Measurements from ENCODE around the gene UST. TPM values are rescaled to one million over a fixed set of nuclear protein-coding genes. Genes with fewer than 3 reads are reported as not detected.

The UST gene
- total and polyA plus RNA-seq, 2 experiments from 2014 or later = 8.0 to 11.7 TPM

DNA sequence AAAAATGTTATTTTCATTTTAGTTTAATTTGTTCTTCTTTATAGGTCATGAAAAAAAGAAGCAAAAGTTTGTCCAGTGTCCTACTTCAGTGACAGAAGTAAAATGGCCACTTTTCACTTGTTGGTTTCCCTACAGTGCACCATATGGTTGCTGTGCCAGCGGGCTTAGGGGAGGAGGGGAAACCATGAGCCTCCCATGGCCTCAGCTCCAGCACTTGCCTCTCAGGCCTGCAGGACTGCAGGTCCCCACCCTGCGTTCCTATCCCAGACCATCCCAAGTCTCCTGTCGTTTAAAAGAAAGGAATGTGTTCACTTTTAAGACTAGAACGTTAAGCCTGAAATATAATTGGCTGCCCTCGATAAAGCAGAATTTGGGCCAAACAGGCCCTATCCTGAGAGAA lies 360.7 kb downstream of the UST start:
- no peak for DNase-seq (ENCODE audit: low spot score)
- Histone ChIP-seq H4K20me1 (ENCODE audit: insufficient read depth, poor library complexity, severe bottlenecking) (no peaks in the 10 kb centered on the region), H3K79me2 (no peaks in the 10 kb centered on the region), H2AFZ (no peak overlapping the region), H3K36me3 (replicated peaks; ENCODE audit: insufficient read depth, low read depth) (no peaks in the 10 kb centered on the region), H3K4me1 (ENCODE audit: insufficient read depth) (no peaks in the 10 kb centered on the region), H3K4me3 (no peak overlapping the region), H3K9me3 (ENCODE audit: low read depth) (no peaks in the 10 kb centered on the region), H3K4me2 (no peak overlapping the region), H3K27me3 (no peaks in the 10 kb centered on the region), H3K9me2 (replicated peaks; ENCODE audit: insufficient read depth) (no peaks in the 10 kb centered on the region), H3K27ac (no peak overlapping the region)
- TF ChIP-seq EZH2 (IDR thresholded peaks at IDR 0.05; ENCODE audit: borderline replicate concordance) (no peak), CTCF (IDR thresholded peaks at IDR 0.05; ENCODE audit: poor library complexity) (no peak), EZH2phosphoT487 (IDR thresholded peaks at IDR 0.05; ENCODE audit: low read depth, severe bottlenecking, unreplicated experiment) (no peak)
- 65% methylated on average over 5 of the region's 5 CpGs for WGBS (ENCODE audit: low lambda C conversion rate, missing lambda C conversion rate)

GRCh38 chr6:149108038-149108748 lies 361.4 kb downstream of the UST start:
- Histone ChIP-seq H3K9me2 (replicated peaks; ENCODE audit: insufficient read depth) (no peaks in the 10 kb centered on the region), H3K9me3 (ENCODE audit: low read depth) (no peaks in the 10 kb centered on the region), H3K4me1 (ENCODE audit: insufficient read depth) (no peaks in the 10 kb centered on the region), H2AFZ (no peak overlapping the region), H3K4me2 (no peak overlapping the region), H3K27ac (peak overlapping the region; percentile 34), H4K20me1 (ENCODE audit: insufficient read depth, poor library complexity, severe bottlenecking) (no peaks in the 10 kb centered on the region), H3K79me2 (no peaks in the 10 kb centered on the region), H3K36me3 (replicated peaks; ENCODE audit: insufficient read depth, low read depth) (no peaks in the 10 kb centered on the region), H3K4me3 (no peak overlapping the region), H3K27me3 (no peaks in the 10 kb centered on the region)
- TF ChIP-seq EZH2 (IDR thresholded peaks at IDR 0.05; ENCODE audit: borderline replicate concordance) = no peak
- no peak for TF ChIP-seq CTCF (IDR thresholded peaks at IDR 0.05; ENCODE audit: poor library complexity)
- TF ChIP-seq EZH2phosphoT487 (IDR thresholded peaks at IDR 0.05; ENCODE audit: low read depth, severe bottlenecking, unreplicated experiment) = no peak
- 75% methylated on average over 5 of the region's 5 CpGs for WGBS (ENCODE audit: low lambda C conversion rate, missing lambda C conversion rate)
- DNase-seq (ENCODE audit: low spot score) = no peak

GRCh38 chr6:149108749-149109100 lies 361.9 kb downstream of the UST start:
- H2AFZ ChIP-seq = no peak overlapping the region
- TF ChIP-seq CTCF (IDR thresholded peaks at IDR 0.05; ENCODE audit: poor library complexity) (no peak), EZH2phosphoT487 (IDR thresholded peaks at IDR 0.05; ENCODE audit: low read depth, severe bottlenecking, unreplicated experiment) (no peak), EZH2 (IDR thresholded peaks at IDR 0.05; ENCODE audit: borderline replicate concordance) (no peak)
- 84% methylated on average over 3 of the region's 3 CpGs for WGBS (ENCODE audit: low lambda C conversion rate, missing lambda C conversion rate)

More at GRCh38 chr6:149108749-149109100, 361.9 kb downstream of the UST start:
- Histone ChIP-seq H3K79me2 (no peaks in the 10 kb centered on the region), H3K27me3 (no peaks in the 10 kb centered on the region), H3K4me1 (ENCODE audit: insufficient read depth) (no peaks in the 10 kb centered on the region), H3K4me3 (no peak overlapping the region), H3K36me3 (replicated peaks; ENCODE audit: insufficient read depth, low read depth) (no peaks in the 10 kb centered on the region), H3K9me2 (replicated peaks; ENCODE audit: insufficient read depth) (no peaks in the 10 kb centered on the region), H3K27ac (no peak overlapping the region), H3K9me3 (ENCODE audit: low read depth) (no peaks in the 10 kb centered on the region), H4K20me1 (ENCODE audit: insufficient read depth, poor library complexity, severe bottlenecking) (no peaks in the 10 kb centered on the region), H3K4me2 (no peak overlapping the region)
- DNase-seq (ENCODE audit: low spot score) = no peak
